ENCODE measurements around the gene RBM3. TPM values are rescaled to one million over a fixed set of nuclear protein-coding genes. Genes with fewer than 3 reads are reported as not detected.

Gene RBM3
- total and polyA plus RNA-seq, 2 of the 8 experiments (the other 6 are each of a cell fraction or from before 2014, with no cell fraction given): 99.6 to 164 TPM

GRCh38 chrX:48611703-48612102, 37.4 kb downstream of the RBM3 start (continued):
- TF ChIP-seq USF2 (IDR thresholded peaks at IDR 0.05; ENCODE audit: low read length): no peak
- TF ChIP-seq BCL11A (IDR thresholded peaks at IDR 0.05; ENCODE audit: low read depth in 2 of 2, low read length in 2 of 2): no peak
- no peak for TF ChIP-seq NANOG (IDR thresholded peaks at IDR 0.05; ENCODE audit: insufficient read depth, low read depth, low read length, poor library complexity, severe bottlenecking)
- no peak for TF ChIP-seq BRCA1 (IDR thresholded peaks at IDR 0.05; ENCODE audit: low read depth, low read length)
- TF ChIP-seq JUND (IDR thresholded peaks at IDR 0.05; ENCODE audit: low read length): no peak
